DND-41 (cell line): ENCODE data around the gene QPCTL.
A peak's percentile ranks its signal among the peaks of the same experiment; 100 is the strongest.

Experiments used
- ATAC-seq: fragments of 200-7000 bp; cut with Tn5 transposase; 3 replicates; pipeline ENCODE4 v1.9.1; 2021; ENCODE audit warnings: low read depth; ENCODE audit not compliant: insufficient read depth
- DNase-seq: peaks from one replicate; pipeline ENCODE4 v3.0.0-alpha.2; 2020
- H2AFZ ChIP-seq: 2 replicates; pipeline ENCODE4 v1.6.0; 2012; ENCODE audit warnings: low read depth, low read length
- H3K27ac ChIP-seq: 2 replicates; pipeline ENCODE4 v1.5.1; 2012; ENCODE audit warnings: low read length, inconsistent platforms
- H3K27me3 ChIP-seq: fragments of 200-600 bp; sonication (generic); 2 replicates; pipeline ENCODE4 v1.6.0; 2012; ENCODE audit warnings: low read length, mild to moderate bottlenecking, inconsistent platforms; ENCODE audit not compliant: insufficient read depth, poor library complexity
- H3K36me3 ChIP-seq: 2 replicates; pipeline ENCODE4 v1.5.1; 2012; ENCODE audit warnings: low read length, inconsistent platforms; ENCODE audit not compliant: insufficient read depth
- H3K4me1 ChIP-seq: 2 replicates; pipeline ENCODE4 v1.5.1; 2012; ENCODE audit warnings: mild to moderate bottlenecking, low read length; ENCODE audit not compliant: insufficient read depth
- H3K4me2 ChIP-seq: 2 replicates; pipeline ENCODE4 v1.6.0; 2012; ENCODE audit warnings: mild to moderate bottlenecking, moderate library complexity, low read length, inconsistent platforms; ENCODE audit not compliant: insufficient read depth
- H3K4me3 ChIP-seq, 2 experiments: fragments of 200-600 bp in 1 of 2; shearing (Covaris generic) in 1 of 2; 2 replicates each; pipeline ENCODE4 v1.5.1; 2012 to 2016; ENCODE audit warnings: inconsistent platforms in 2 of 2, low read length in 2 of 2, mild to moderate bottlenecking in 2 of 2, low read depth in 1 of 2, moderate library complexity in 1 of 2
- H3K79me2 ChIP-seq: 2 replicates; pipeline ENCODE4 v1.6.0; 2012; ENCODE audit warnings: low read length, inconsistent platforms; ENCODE audit not compliant: insufficient read depth
- H3K9ac ChIP-seq: 2 replicates; pipeline ENCODE4 v1.6.0; 2012; ENCODE audit warnings: low read depth, mild to moderate bottlenecking, inconsistent platforms, low read length, moderate library complexity
- H3K9me3 ChIP-seq: 2 replicates; pipeline ENCODE4 v1.5.1; 2012; ENCODE audit warnings: low read length, moderate library complexity, mild to moderate bottlenecking, inconsistent platforms; ENCODE audit not compliant: insufficient read depth, severe bottlenecking
- H4K20me1 ChIP-seq: 2 replicates; pipeline ENCODE4 v1.6.0; 2012; ENCODE audit warnings: low read length; ENCODE audit not compliant: insufficient read depth
- CTCF ChIP-seq: IDR thresholded peaks from 2 replicates; pipeline ENCODE4 v1.5.1; 2012; ENCODE audit warnings: borderline replicate concordance, low read length, moderate library complexity, mild to moderate bottlenecking; ENCODE audit not compliant: poor library complexity, severe bottlenecking; ENCODE audit errors: extremely low read depth
- EZH2 ChIP-seq: IDR thresholded peaks from 3 replicates; pipeline ENCODE4 v1.6.1; 2012; ENCODE audit warnings: borderline replicate concordance, low read depth, mild to moderate bottlenecking, moderate library complexity, low read length, inconsistent platforms; ENCODE audit not compliant: severe bottlenecking

QPCTL gene

GRCh38 chr19:45677351-45678230 is 14.9 kb upstream of the QPCTL start:
- no peak for DNase-seq
- Histone ChIP-seq H3K9ac (no peak overlapping the region), H3K27ac (no peak overlapping the region), H3K4me3 (no peak overlapping the region), H3K4me2 (no peak overlapping the region), H3K27me3 (no peaks in the 10 kb centered on the region), H2AFZ (no peak overlapping the region), H3K36me3 (no peaks in the 10 kb centered on the region), H3K79me2 (no peaks in the 10 kb centered on the region), H3K9me3 (no peaks in the 10 kb centered on the region), H3K4me1 (peaks cover 14% of the 10 kb centered on the region), H4K20me1 (no peaks in the 10 kb centered on the region)
- TF ChIP-seq CTCF (no peak), EZH2 (no peak)
- no peak for ATAC-seq

- peak overlapping the region; percentile 62 for H3K27ac ChIP-seq
- peak overlapping the region in 1 of 2 experiments; percentile 48; a peak in 2 of 4 replicates for H3K4me3 ChIP-seq
These were observed 11.0 kb upstream of the QPCTL start for GRCh38 chr19:45681391-45682015.

GRCh38 chr19:45682117-45682516 is 10.3 kb upstream of the QPCTL start:
- Histone ChIP-seq H3K27ac (no peak overlapping the region; the same call in 1 of the 2 replicates), H3K4me3 (peak overlapping the region in 1 of 2 experiments; percentile 48; a peak in 1 of 4 replicates), H3K4me2 (peak overlapping the region; percentile 66), H3K27me3 (no peaks in the 10 kb centered on the region), H4K20me1 (peaks cover under 1% of the 10 kb centered on the region; the same call in 1 of the 2 replicates), H3K36me3 (peaks cover 30% of the 10 kb centered on the region), H3K9ac (peak overlapping the region; percentile 55), H3K9me3 (no peaks in the 10 kb centered on the region), H3K4me1 (peaks cover 14% of the 10 kb centered on the region), H2AFZ (peak overlapping the region; percentile 75), H3K79me2 (no peaks in the 10 kb centered on the region)
- TF ChIP-seq CTCF (no peak), EZH2 (no peak)
- DNase-seq: no peak
- no peak for ATAC-seq

More at GRCh38 chr19:45681391-45682015, 11.0 kb upstream of the QPCTL start:
- no peaks in the 10 kb centered on the region for H3K27me3 ChIP-seq
- H3K36me3 ChIP-seq: peaks cover 26% of the 10 kb centered on the region
- DNase-seq: peak; percentile 91
- H3K4me1 ChIP-seq: peaks cover 14% of the 10 kb centered on the region
- no peaks in the 10 kb centered on the region for H3K79me2 ChIP-seq
- peak overlapping the region; percentile 66 for H3K4me2 ChIP-seq
- peak; percentile 98 for ATAC-seq
- peak; percentile 96 for TF ChIP-seq CTCF
- TF ChIP-seq EZH2: no peak
- peak overlapping the region; percentile 75 for H2AFZ ChIP-seq
- H4K20me1 ChIP-seq: no peaks in the 10 kb centered on the region
- no peaks in the 10 kb centered on the region for H3K9me3 ChIP-seq
- H3K9ac ChIP-seq: peak overlapping the region; percentile 55
